IgD-negative memory B cell (primary cell): ENCODE results near the gene VEPH1. TPM values are rescaled to one million over a fixed set of nuclear protein-coding genes. Genes with fewer than 3 reads are reported as not detected.

ENCODE experiments used
- H3K27ac Mint-ChIP-seq, 3 donors: one replicate each; pipeline ENCODE4 v1.8.0; 2020 to 2022; ENCODE audit warnings: mild to moderate bottlenecking in 3 of 3, mixed read lengths in 3 of 3, moderate library complexity in 1 of 3
- H3K27me3 Mint-ChIP-seq: one replicate; pipeline ENCODE4 v1.8.0; 2021; ENCODE audit warnings: mixed read lengths
- H3K36me3 Mint-ChIP-seq: one replicate; pipeline ENCODE4 v1.8.0; 2020; ENCODE audit warnings: mild to moderate bottlenecking, mixed read lengths
- H3K4me1 Mint-ChIP-seq, 3 donors: one replicate each; pipeline ENCODE4 v1.8.0; 2020 to 2022; ENCODE audit warnings: mixed read lengths in 3 of 3, mild to moderate bottlenecking in 1 of 3
- H3K4me3 Mint-ChIP-seq, 4 donors: one replicate each; pipeline ENCODE4 v1.8.0; 2020 to 2022; ENCODE audit warnings: mild to moderate bottlenecking in 4 of 4, mixed read lengths in 4 of 4, moderate library complexity in 3 of 4
- H3K9me3 Mint-ChIP-seq, 3 donors: one replicate each; pipeline ENCODE4 v1.8.0; 2020 to 2021; ENCODE audit warnings: mixed read lengths in 3 of 3, mild to moderate bottlenecking in 1 of 3
- polyA plus RNA-seq: library from polyadenylated mRNA; unstranded; fragments of 300-500 nt; fragmentation: Illumina TruSeq; gene quantifications from one replicate; pipeline ENCODE4 v1.2.3, GENCODE V29; 2021

The VEPH1 gene
- polyA plus RNA-seq: not detected

DNA sequence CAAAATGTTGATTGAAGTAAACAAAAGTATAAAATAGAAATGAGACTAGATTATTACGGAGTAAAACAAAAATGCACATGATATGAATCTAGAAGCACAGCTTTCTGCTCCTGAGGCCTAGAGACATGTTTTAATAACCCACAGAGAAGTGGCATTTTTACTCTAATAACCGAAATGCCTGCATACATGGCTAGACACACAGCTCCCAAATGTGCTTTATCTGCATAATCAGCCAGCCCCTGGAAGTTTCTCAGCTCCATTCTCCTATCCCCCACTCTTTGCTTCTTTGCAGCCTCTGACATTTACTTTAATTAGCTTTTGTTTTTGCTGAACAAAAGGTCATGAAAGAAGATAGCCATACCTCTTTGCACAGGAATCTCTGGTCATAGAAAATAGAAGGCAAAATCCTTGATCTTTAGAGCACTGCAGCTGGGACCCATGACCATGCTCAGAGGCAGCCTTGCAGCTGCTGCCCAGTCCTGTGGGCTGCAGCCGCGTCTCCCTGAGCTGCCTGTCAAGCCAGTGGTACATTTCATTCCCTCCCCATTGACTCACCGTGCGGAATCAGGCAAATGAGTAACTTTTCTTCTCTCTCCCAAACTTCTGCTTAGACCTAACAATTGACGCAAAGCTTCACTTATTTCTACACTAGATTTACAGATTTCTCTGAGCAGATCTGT, at the start of gene VEPH1:
Gene VEPH1 (minus strand): TSS at position 501 of the 680 bp plus-strand sequence. CDS start 8,067 bp downstream, outside the sequence.
- H3K27me3 Mint-ChIP-seq: peaks cover 21% of the 10 kb centered on the region
- no peak within 1 kb of the TSS for H3K27ac Mint-ChIP-seq
- H3K4me1 Mint-ChIP-seq: peaks cover 0 to 5% (median 2%) of the 10 kb centered on the region in 3 donors
- no peaks in the 10 kb centered on the region for H3K36me3 Mint-ChIP-seq
- no peak within 1 kb of the TSS for H3K4me3 Mint-ChIP-seq
- H3K9me3 Mint-ChIP-seq: no peaks in the 10 kb centered on the region

DNA sequence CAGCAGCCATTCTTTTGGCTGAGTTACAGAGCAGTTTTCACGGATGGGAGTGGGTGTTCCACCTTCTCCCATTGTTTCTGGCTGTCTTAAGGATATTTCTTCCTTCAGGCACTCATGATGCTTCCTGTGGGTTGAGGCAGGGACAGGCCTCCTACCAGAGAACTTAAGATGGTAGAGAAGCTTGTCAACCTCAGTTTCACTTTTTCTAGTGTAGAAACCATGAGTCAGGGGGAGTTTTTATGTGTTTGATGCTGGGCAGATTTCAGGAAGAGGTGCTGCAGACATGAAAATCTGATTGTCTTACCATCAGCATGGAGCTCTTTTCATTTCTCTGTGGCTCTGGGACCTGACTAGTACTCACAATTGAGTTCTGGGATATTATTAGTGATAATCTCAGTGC, 48.7 kb upstream of the VEPH1 start:
- Mint-ChIP-seq H3K27me3 (peaks cover 8% of the 10 kb centered on the region), H3K27ac (no peak overlapping the region), H3K36me3 (peaks cover 3% of the 10 kb centered on the region), H3K4me1 (peaks cover 0 to 4% (median 0%) of the 10 kb centered on the region in 3 donors), H3K4me3 (no peak overlapping the region), H3K9me3 (peaks cover 4 to 11% (median 8%) of the 10 kb centered on the region in 3 donors)

- Mint-ChIP-seq H3K4me1 (peaks cover 0 to 4% (median 0%) of the 10 kb centered on the region in 3 donors), H3K27me3 (peaks cover 9% of the 10 kb centered on the region), H3K27ac (no peak overlapping the region), H3K4me3 (no peak overlapping the region), H3K36me3 (peaks cover 3% of the 10 kb centered on the region), H3K9me3 (peaks cover 3 to 12% (median 11%) of the 10 kb centered on the region in 3 donors)
Measured at GRCh38 chr3:157549498-157549897, 46.3 kb upstream of the VEPH1 start.

DNA sequence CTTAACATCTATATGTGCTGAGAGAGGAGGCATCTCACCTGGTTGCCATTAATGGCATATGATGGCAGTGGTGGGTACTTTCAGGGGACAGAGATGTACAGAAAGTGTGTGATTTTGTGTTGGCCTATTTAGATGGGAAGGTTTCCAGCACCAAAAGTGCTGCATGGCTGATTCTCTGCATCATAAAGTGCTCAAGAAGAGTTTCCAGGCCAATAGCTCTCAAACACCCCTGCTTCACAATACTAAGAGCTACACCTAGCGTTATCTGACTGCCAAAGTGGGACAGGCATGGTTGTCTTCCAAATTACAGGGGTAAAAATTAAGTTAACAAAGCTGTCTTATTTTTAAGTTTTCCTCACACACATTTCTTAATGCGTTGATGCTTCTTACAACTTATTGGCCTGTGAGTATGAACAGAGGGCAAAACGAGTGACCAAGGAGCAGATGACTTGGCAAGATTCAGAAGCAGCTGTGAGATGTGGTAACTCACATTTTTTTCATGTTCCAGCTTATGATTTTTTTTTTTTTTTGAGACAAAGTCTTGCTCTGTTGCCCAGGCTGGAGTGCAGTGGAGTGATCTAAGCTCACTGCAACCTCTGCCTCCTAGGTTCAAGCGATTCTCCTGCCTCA, 41.4 kb upstream of the VEPH1 start:
- H3K4me1 Mint-ChIP-seq: peaks cover 0 to 4% (median 0%) of the 10 kb centered on the region in 3 donors
- H3K36me3 Mint-ChIP-seq: no peaks in the 10 kb centered on the region
- no peak overlapping the region for H3K4me3 Mint-ChIP-seq
- H3K9me3 Mint-ChIP-seq: peaks cover 0 to 8% (median 6%) of the 10 kb centered on the region in 3 donors
- no peak overlapping the region for H3K27ac Mint-ChIP-seq
- peaks cover 19% of the 10 kb centered on the region for H3K27me3 Mint-ChIP-seq

DNA sequence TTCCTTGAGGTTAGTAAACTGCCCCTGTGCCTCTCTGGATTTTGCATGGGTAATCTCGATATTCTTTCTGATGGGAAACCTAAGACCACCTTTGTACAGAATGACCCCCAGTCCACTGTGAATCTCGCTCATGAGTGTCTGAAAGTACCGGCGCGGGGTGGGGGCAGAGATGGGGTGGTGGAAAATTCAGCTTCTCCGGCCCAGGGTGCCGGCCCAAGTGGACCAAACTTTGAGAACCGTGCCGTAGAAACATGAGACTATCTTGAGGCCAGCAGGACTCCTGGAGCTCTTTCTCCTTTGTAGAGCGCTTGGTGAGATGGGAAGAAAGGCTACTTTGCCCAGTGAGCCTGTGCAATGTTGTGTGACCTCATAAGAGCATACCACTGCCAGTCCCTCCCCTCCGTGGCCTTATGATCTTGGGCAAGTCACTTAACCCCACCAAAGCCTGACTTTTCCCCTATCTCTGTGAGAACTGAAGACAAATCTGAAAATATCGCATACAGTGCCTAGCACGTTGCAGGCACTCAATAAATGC, 40.4 kb upstream of the VEPH1 start:
- Mint-ChIP-seq H3K27ac (no peak overlapping the region), H3K27me3 (peaks cover 14% of the 10 kb centered on the region), H3K4me1 (peaks cover 0 to 4% (median 0%) of the 10 kb centered on the region in 3 donors), H3K36me3 (no peaks in the 10 kb centered on the region), H3K4me3 (no peak overlapping the region), H3K9me3 (peaks cover 0 to 6% (median 5%) of the 10 kb centered on the region in 3 donors)

DNA sequence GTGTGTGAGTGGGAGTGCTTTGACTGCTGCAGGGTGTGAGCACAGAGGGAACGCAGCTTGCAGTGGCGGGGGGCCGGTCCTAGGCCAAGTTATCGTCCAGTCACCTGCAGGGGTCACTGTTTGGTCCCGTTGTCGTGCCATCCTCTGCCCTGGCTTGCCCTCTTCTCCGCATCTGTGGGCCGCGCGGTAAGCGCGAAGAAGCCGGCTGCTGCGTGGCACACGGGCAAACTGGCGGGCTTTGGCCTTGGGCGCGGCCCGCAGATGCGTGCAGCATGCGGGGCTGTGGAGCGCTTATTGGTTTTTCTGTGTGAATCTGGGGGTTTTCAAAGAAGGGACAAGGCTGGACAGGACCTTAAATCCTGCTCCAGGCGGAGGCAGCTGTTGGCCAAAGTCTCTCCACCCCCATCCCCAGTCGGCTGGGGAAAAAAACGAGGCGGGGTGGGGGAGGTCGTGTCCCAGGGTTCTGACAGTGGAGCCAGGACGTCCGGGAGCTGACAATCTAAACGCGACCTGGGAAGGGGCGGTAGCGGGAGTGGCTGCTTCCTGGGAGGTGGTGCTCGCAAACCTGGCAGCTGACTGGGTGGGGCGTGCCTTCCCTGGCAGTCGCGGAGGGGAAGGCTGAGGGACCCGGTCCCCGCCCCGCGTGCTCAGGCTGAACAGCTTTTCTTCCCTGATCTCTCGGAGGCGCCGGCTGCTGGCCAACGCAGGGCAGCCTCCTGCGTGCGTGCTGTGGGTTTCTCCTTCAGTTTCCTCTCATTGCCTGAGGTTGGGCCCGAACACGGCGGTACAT, 39.7 kb upstream of the VEPH1 start:
- H3K27me3 Mint-ChIP-seq: peaks cover 14% of the 10 kb centered on the region

DNA sequence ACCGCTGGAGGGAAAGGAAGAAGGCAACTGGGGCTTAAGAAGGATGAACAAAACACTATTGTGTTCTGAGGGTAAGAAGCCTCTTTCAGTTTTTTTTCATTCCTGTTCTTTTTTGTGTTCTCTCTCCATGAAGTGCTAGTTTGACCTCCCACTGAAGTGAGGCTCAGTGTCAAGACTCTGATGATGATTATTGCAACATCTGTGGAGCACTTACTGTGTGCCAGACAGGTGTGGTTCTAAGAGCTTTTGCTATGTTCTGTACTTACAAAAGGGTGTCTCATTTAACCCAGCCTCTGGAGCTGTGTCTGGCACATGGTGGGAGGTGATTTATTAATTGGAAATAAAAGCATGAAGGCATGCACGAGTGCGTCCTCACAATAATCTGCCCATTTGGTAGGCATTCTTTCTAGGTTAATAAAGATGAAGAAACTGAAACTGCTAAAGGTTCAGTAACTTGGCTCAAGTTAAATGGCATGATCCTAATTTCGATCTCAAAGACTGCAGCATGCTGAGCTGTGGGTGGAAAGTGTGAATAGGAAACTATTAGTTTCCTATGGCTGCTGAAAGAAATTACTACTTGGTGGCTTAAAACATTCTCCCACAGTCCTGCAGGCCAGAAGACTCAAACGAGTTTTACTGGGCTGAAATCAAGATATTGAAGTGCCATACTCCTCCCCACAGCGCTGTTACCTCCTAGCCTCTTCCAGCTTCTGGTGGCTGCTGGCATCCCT, 38.5 kb upstream of the VEPH1 start:
- peaks cover 0 to 6% (median 5%) of the 10 kb centered on the region in 3 donors for H3K9me3 Mint-ChIP-seq
- H3K4me3 Mint-ChIP-seq: no peak overlapping the region
- H3K27ac Mint-ChIP-seq: no peak overlapping the region
- H3K4me1 Mint-ChIP-seq: no peaks in the 10 kb centered on the region
- no peaks in the 10 kb centered on the region for H3K36me3 Mint-ChIP-seq
- H3K27me3 Mint-ChIP-seq: peaks cover 14% of the 10 kb centered on the region

More for the DNA sequence above, 39.7 kb upstream of the VEPH1 start:
- H3K4me1 Mint-ChIP-seq: peaks cover 0 to 4% (median 0%) of the 10 kb centered on the region in 3 donors
- no peak overlapping the region for H3K27ac Mint-ChIP-seq
- H3K9me3 Mint-ChIP-seq: peaks cover 0 to 6% (median 5%) of the 10 kb centered on the region in 3 donors
- H3K36me3 Mint-ChIP-seq: no peaks in the 10 kb centered on the region
- no peak overlapping the region for H3K4me3 Mint-ChIP-seq

GRCh38 chr3:157540656-157541055, 37.4 kb upstream of the VEPH1 start:
- no peak overlapping the region for H3K4me3 Mint-ChIP-seq
- no peaks in the 10 kb centered on the region for H3K4me1 Mint-ChIP-seq
- no peaks in the 10 kb centered on the region for H3K36me3 Mint-ChIP-seq
- H3K27ac Mint-ChIP-seq: no peak overlapping the region
- H3K27me3 Mint-ChIP-seq: peaks cover 14% of the 10 kb centered on the region
- H3K9me3 Mint-ChIP-seq: peaks cover 0 to 5% (median 3%) of the 10 kb centered on the region in 3 donors

DNA sequence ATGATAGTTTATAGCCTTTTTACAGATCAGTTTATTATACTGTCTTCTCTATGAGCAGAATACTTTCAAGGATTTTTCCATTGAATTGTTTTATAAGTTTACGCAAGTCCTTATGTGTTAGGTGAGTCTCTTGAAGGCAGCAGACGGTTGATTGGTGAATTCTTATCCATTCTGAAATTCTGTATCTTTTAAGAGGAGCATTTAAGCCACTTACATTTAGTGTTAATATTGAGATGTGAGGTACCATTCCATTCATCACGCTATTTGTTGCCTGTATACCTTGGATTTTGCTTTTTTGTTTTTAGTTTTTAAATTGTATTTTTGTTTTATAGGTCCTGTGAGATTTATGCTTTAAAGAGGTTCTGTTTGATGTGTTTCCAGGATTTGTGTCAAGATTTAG, 32.5 kb upstream of the VEPH1 start:
- no peaks in the 10 kb centered on the region for H3K4me1 Mint-ChIP-seq
- no peaks in the 10 kb centered on the region for H3K9me3 Mint-ChIP-seq
- H3K4me3 Mint-ChIP-seq: no peak overlapping the region
- H3K27me3 Mint-ChIP-seq: peaks cover 3% of the 10 kb centered on the region
- no peak overlapping the region for H3K27ac Mint-ChIP-seq
- H3K36me3 Mint-ChIP-seq: no peaks in the 10 kb centered on the region

- Mint-ChIP-seq H3K4me1 (no peaks in the 10 kb centered on the region), H3K9me3 (no peaks in the 10 kb centered on the region), H3K27me3 (no peaks in the 10 kb centered on the region), H3K36me3 (peaks cover 2% of the 10 kb centered on the region), H3K27ac (no peak overlapping the region), H3K4me3 (no peak overlapping the region)
Measured at GRCh38 chr3:157534725-157535161, 31.5 kb upstream of the VEPH1 start.

DNA sequence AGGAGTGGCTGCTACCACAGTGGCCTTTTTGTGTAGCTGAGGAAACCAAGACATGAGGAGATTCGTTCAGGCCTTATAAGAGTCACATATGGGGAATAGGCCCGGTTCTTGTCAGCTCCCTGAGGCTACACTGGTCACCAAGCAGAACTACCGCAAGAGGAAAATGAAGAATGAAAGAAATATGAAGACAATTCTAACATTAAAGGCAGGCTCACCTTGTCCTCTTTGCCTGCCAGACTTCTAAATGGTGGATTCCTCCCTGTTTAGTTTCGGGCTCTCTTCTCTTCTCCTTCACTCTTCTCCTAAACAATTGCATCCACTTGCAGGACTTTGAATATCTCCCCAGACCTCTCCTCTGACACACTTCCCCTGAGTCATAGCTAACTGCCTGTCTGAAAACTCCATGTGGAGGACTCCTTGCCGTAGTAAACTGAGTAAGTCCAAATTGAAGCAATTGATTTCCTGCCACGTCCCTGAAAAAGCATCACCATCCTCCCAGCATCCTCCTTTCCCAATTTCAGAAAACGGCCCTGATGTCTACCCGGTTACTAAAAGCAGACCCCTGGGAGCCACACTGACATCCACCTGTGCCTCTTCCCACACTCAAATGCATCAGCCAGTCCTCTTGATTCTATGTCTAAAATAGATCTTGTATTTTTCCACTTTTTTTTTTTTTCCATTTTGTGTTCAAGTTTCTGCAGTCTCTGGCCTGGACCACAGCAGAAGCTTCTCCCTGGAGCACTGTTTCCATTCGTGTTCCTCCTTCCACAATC, 30.3 kb upstream of the VEPH1 start:
- Mint-ChIP-seq H3K27ac (no peak overlapping the region), H3K36me3 (peaks cover 2% of the 10 kb centered on the region), H3K9me3 (no peaks in the 10 kb centered on the region), H3K4me3 (no peak overlapping the region), H3K27me3 (no peaks in the 10 kb centered on the region), H3K4me1 (no peaks in the 10 kb centered on the region)

DNA sequence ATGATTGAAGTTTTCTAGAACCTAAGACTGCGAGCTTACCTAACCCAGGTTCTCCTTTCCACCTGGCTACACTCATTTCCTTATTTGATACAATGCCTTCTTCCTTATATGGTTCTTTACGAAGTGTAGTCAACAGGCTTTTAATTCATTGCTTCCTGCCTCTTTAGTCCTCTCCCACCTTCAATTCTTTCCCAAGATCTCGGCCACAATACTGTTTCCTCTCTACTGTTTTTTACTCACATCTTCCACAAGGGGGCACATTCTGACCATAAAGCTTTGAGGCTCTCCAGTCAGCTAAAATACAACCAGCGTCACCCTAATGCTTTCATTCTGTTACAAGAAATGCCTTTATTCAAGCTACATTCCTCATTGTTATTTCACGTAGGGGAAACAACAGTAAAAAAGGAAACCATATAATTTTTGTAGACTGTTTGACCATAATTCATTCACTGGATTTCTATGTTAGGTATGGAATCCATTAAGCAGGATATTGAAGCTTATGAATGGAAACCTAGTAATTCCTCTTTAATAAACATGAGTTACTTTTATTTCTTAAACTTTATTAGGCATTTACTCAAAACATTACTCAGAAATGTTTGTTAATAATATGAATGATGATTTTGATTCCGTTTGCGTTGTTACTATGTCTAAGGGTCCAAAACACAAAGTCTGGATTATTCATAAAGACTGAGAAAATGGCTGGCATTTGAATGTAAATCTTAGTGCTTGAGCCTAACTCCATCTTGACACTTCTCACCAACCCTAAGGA, 29.5 kb upstream of the VEPH1 start:
- Mint-ChIP-seq H3K4me1 (no peaks in the 10 kb centered on the region), H3K36me3 (peaks cover 2% of the 10 kb centered on the region), H3K27me3 (no peaks in the 10 kb centered on the region), H3K27ac (no peak overlapping the region), H3K4me3 (no peak overlapping the region), H3K9me3 (no peaks in the 10 kb centered on the region)

DNA sequence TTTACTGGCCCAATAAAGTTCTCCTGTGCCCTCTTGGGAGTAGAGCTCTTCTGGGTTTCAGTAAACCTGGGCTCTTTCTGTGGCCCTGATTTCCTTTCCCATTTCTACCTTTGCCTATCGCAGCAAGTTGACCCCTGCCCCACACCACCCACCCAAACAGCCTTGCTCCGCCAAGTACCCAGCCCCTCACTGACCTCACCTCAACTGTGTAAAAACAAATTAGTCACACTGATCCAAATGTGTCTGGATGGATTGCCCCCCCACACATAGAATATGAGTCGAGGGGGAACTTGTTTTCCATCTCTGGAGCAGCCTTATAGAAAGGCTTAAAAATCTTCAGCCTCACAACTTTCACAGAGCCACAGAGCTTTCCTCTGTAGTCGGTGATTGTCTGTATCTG, 28.6 kb upstream of the VEPH1 start:
- H3K27me3 Mint-ChIP-seq: no peaks in the 10 kb centered on the region
- no peak overlapping the region for H3K27ac Mint-ChIP-seq
- peaks cover 2% of the 10 kb centered on the region for H3K36me3 Mint-ChIP-seq
- H3K4me3 Mint-ChIP-seq: no peak overlapping the region
- no peaks in the 10 kb centered on the region for H3K4me1 Mint-ChIP-seq
- H3K9me3 Mint-ChIP-seq: no peaks in the 10 kb centered on the region
